ENCODE results near the gene ALDH16A1.
A peak's percentile ranks its signal among the peaks of the same experiment; 100 is the strongest.
"Not testable (repeated sequence)": the region's sequence is repeated elsewhere in the genome, so short reads cannot be mapped to it uniquely, and the experiment has no call there.

ALDH16A1 gene

GRCh38 chr19:49472936-49473335 lies 19.9 kb downstream of the ALDH16A1 start:
- FAIRE-seq (no peak), DNase-seq (ENCODE audit: insufficient read length) (no peak)
- TF ChIP-seq POLR2A (IDR thresholded peaks at IDR 0.05; ENCODE audit: low read depth, low read length): no peak
- TF ChIP-seq TAF1 (IDR thresholded peaks at IDR 0.05; ENCODE audit: borderline replicate concordance, low read depth, low read length): no peak
- no peak for TF ChIP-seq POLR2AphosphoS5 (IDR thresholded peaks at IDR 0.05; ENCODE audit: low read depth, low read length)

- DNase-seq (ENCODE audit: insufficient read length); FAIRE-seq: not testable (repeated sequence)
Observed at GRCh38 chr19:49473501-49473867, 20.5 kb downstream of the ALDH16A1 start.

- FAIRE-seq: peak; percentile 89
- DNase-seq (ENCODE audit: insufficient read length): peak; percentile 99
- TF ChIP-seq TAF1 (IDR thresholded peaks at IDR 0.05; ENCODE audit: borderline replicate concordance, low read depth, low read length) (no peak), POLR2AphosphoS5 (IDR thresholded peaks at IDR 0.05; ENCODE audit: low read depth, low read length) (no peak), POLR2A (IDR thresholded peaks at IDR 0.05; ENCODE audit: low read depth, low read length) (no peak)
Observed at GRCh38 chr19:49473868-49474541, 21.0 kb downstream of the ALDH16A1 start, which contains the start of gene FLT3LG. Gene FLT3LG, plus strand, starts transcription at chr19:49474215. Its CDS starts 425 bp downstream, at chr19:49474640.

- FAIRE-seq (no peak), DNase-seq (ENCODE audit: insufficient read length) (no peak)
- no peak for TF ChIP-seq POLR2A (IDR thresholded peaks at IDR 0.05; ENCODE audit: low read depth, low read length)
- no peak for TF ChIP-seq TAF1 (IDR thresholded peaks at IDR 0.05; ENCODE audit: borderline replicate concordance, low read depth, low read length)
- TF ChIP-seq POLR2AphosphoS5 (IDR thresholded peaks at IDR 0.05; ENCODE audit: low read depth, low read length): no peak
Observed at GRCh38 chr19:49474542-49474924, 21.5 kb downstream of the ALDH16A1 start.

- TF ChIP-seq POLR2A (IDR thresholded peaks at IDR 0.05; ENCODE audit: low read depth, low read length): no peak
- no peak for TF ChIP-seq TAF1 (IDR thresholded peaks at IDR 0.05; ENCODE audit: borderline replicate concordance, low read depth, low read length)
- no peak for TF ChIP-seq POLR2AphosphoS5 (IDR thresholded peaks at IDR 0.05; ENCODE audit: low read depth, low read length)
- DNase-seq (ENCODE audit: insufficient read length) (no peak), FAIRE-seq (no peak)
Observed at GRCh38 chr19:49475191-49475917, 22.3 kb downstream of the ALDH16A1 start.

- TF ChIP-seq POLR2AphosphoS5 (IDR thresholded peaks at IDR 0.05; ENCODE audit: low read depth, low read length) (no peak), TAF1 (IDR thresholded peaks at IDR 0.05; ENCODE audit: borderline replicate concordance, low read depth, low read length) (no peak), POLR2A (IDR thresholded peaks at IDR 0.05; ENCODE audit: low read depth, low read length) (no peak)
- FAIRE-seq: no peak
- DNase-seq (ENCODE audit: insufficient read length): no peak
Observed at GRCh38 chr19:49475995-49476880, 23.2 kb downstream of the ALDH16A1 start.

- TF ChIP-seq POLR2A (IDR thresholded peaks at IDR 0.05; ENCODE audit: low read depth, low read length) (no peak), POLR2AphosphoS5 (IDR thresholded peaks at IDR 0.05; ENCODE audit: low read depth, low read length) (no peak), TAF1 (IDR thresholded peaks at IDR 0.05; ENCODE audit: borderline replicate concordance, low read depth, low read length) (no peak)
- FAIRE-seq: no peak
- no peak for DNase-seq (ENCODE audit: insufficient read length)
Observed at GRCh38 chr19:49479975-49480628, 27.1 kb downstream of the ALDH16A1 start.

GRCh38 chr19:49481020-49481683 lies 28.1 kb downstream of the ALDH16A1 start:
- FAIRE-seq (no peak), DNase-seq (ENCODE audit: insufficient read length) (no peak)
- TF ChIP-seq POLR2AphosphoS5 (IDR thresholded peaks at IDR 0.05; ENCODE audit: low read depth, low read length) (no peak), POLR2A (IDR thresholded peaks at IDR 0.05; ENCODE audit: low read depth, low read length) (no peak), TAF1 (IDR thresholded peaks at IDR 0.05; ENCODE audit: borderline replicate concordance, low read depth, low read length) (no peak)

GRCh38 chr19:49486232-49486631 lies 33.2 kb downstream of the ALDH16A1 start:
- FAIRE-seq: no peak
- no peak for DNase-seq (ENCODE audit: insufficient read length)
- TF ChIP-seq POLR2AphosphoS5 (IDR thresholded peaks at IDR 0.05; ENCODE audit: low read depth, low read length): no peak
- TF ChIP-seq POLR2A (IDR thresholded peaks at IDR 0.05; ENCODE audit: low read depth, low read length): no peak
- no peak for TF ChIP-seq TAF1 (IDR thresholded peaks at IDR 0.05; ENCODE audit: borderline replicate concordance, low read depth, low read length)

- TF ChIP-seq POLR2AphosphoS5 (IDR thresholded peaks at IDR 0.05; ENCODE audit: low read depth, low read length) (no peak), POLR2A (IDR thresholded peaks at IDR 0.05; ENCODE audit: low read depth, low read length) (no peak), TAF1 (IDR thresholded peaks at IDR 0.05; ENCODE audit: borderline replicate concordance, low read depth, low read length) (no peak)
- DNase-seq (ENCODE audit: insufficient read length) (no peak), FAIRE-seq (no peak)
Observed at GRCh38 chr19:49486710-49487276, 33.8 kb downstream of the ALDH16A1 start.

Data from GM12892 (cell line).